ENCODE results near the gene SLC22A14.

SLC22A14 gene

GRCh38 chr3:38307599-38307998, 25.5 kb downstream of the SLC22A14 start:
- no peak for DNase-seq (ENCODE audit: low read depth, low spot score)
- TF ChIP-seq ZNF274 (IDR thresholded peaks at IDR 0.05; ENCODE audit: low read depth, low read length) (no peak), YY1 (IDR thresholded peaks at IDR 0.05; ENCODE audit: insufficient read depth, insufficient read length) (no peak), SUZ12 (IDR thresholded peaks at IDR 0.05; ENCODE audit: extremely low read depth, insufficient read depth, insufficient read length) (no peak)
- H3K9ac ChIP-seq (ENCODE audit: insufficient read length, low read depth) = no peak overlapping the region

GRCh38 chr3:38308456-38308855, 26.4 kb downstream of the SLC22A14 start:
- Histone ChIP-seq H3K27me3 (ENCODE audit: insufficient read depth, insufficient read length) (peaks cover 3% of the 10 kb centered on the region), H3K36me3 (ENCODE audit: insufficient read depth, insufficient read length, low read length) (no peaks in the 10 kb centered on the region), H3K4me3 (ENCODE audit: insufficient read length, low read depth) (no peak overlapping the region), H3K4me1 (ENCODE audit: insufficient read depth, insufficient read length) (no peaks in the 10 kb centered on the region), H3K9me3 (ENCODE audit: insufficient read depth, low read length) (no peaks in the 10 kb centered on the region), H3K9ac (ENCODE audit: insufficient read length, low read depth) (no peak overlapping the region)
- DNase-seq (ENCODE audit: low read depth, low spot score) = no peak
- no peak for TF ChIP-seq ZNF274 (IDR thresholded peaks at IDR 0.05; ENCODE audit: low read depth, low read length)
- TF ChIP-seq YY1 (IDR thresholded peaks at IDR 0.05; ENCODE audit: insufficient read depth, insufficient read length) = no peak
- TF ChIP-seq SUZ12 (IDR thresholded peaks at IDR 0.05; ENCODE audit: extremely low read depth, insufficient read depth, insufficient read length) = no peak

More at GRCh38 chr3:38307599-38307998, 25.5 kb downstream of the SLC22A14 start:
- H3K9me3 ChIP-seq (ENCODE audit: insufficient read depth, low read length) = no peaks in the 10 kb centered on the region
- H3K4me3 ChIP-seq (ENCODE audit: insufficient read length, low read depth) = no peak overlapping the region
- H3K36me3 ChIP-seq (ENCODE audit: insufficient read depth, insufficient read length, low read length) = no peaks in the 10 kb centered on the region
- H3K27me3 ChIP-seq (ENCODE audit: insufficient read depth, insufficient read length) = peaks cover 3% of the 10 kb centered on the region
- H3K4me1 ChIP-seq (ENCODE audit: insufficient read depth, insufficient read length) = no peaks in the 10 kb centered on the region

- DNase-seq (ENCODE audit: low read depth, low spot score) = no peak
These were observed 29.4 kb downstream of the SLC22A14 start for GRCh38 chr3:38311476-38311875.

GRCh38 chr3:38311941-38312340, 29.8 kb downstream of the SLC22A14 start:
- no peaks in the 10 kb centered on the region for H3K9me3 ChIP-seq (ENCODE audit: insufficient read depth, low read length)
- H3K27me3 ChIP-seq (ENCODE audit: insufficient read depth, insufficient read length) = peaks cover 3% of the 10 kb centered on the region
- TF ChIP-seq ZNF274 (IDR thresholded peaks at IDR 0.05; ENCODE audit: low read depth, low read length) (no peak), SUZ12 (IDR thresholded peaks at IDR 0.05; ENCODE audit: extremely low read depth, insufficient read depth, insufficient read length) (no peak), YY1 (IDR thresholded peaks at IDR 0.05; ENCODE audit: insufficient read depth, insufficient read length) (no peak)
- no peak for DNase-seq (ENCODE audit: low read depth, low spot score)
- no peaks in the 10 kb centered on the region for H3K36me3 ChIP-seq (ENCODE audit: insufficient read depth, insufficient read length, low read length)
- no peak overlapping the region for H3K4me3 ChIP-seq (ENCODE audit: insufficient read length, low read depth)
- no peak overlapping the region for H3K9ac ChIP-seq (ENCODE audit: insufficient read length, low read depth)
- H3K4me1 ChIP-seq (ENCODE audit: insufficient read depth, insufficient read length) = peaks cover 12% of the 10 kb centered on the region

More at GRCh38 chr3:38311476-38311875, 29.4 kb downstream of the SLC22A14 start:
- TF ChIP-seq SUZ12 (IDR thresholded peaks at IDR 0.05; ENCODE audit: extremely low read depth, insufficient read depth, insufficient read length) (no peak), YY1 (IDR thresholded peaks at IDR 0.05; ENCODE audit: insufficient read depth, insufficient read length) (no peak), ZNF274 (IDR thresholded peaks at IDR 0.05; ENCODE audit: low read depth, low read length) (no peak)
- H3K9ac ChIP-seq (ENCODE audit: insufficient read length, low read depth) = no peak overlapping the region
- H3K4me1 ChIP-seq (ENCODE audit: insufficient read depth, insufficient read length) = peaks cover 12% of the 10 kb centered on the region
- H3K4me3 ChIP-seq (ENCODE audit: insufficient read length, low read depth) = no peak overlapping the region
- peaks cover 3% of the 10 kb centered on the region for H3K27me3 ChIP-seq (ENCODE audit: insufficient read depth, insufficient read length)
- no peaks in the 10 kb centered on the region for H3K9me3 ChIP-seq (ENCODE audit: insufficient read depth, low read length)
- no peaks in the 10 kb centered on the region for H3K36me3 ChIP-seq (ENCODE audit: insufficient read depth, insufficient read length, low read length)

- H3K36me3 ChIP-seq (ENCODE audit: insufficient read depth, insufficient read length, low read length) = no peaks in the 10 kb centered on the region
- no peaks in the 10 kb centered on the region for H3K9me3 ChIP-seq (ENCODE audit: insufficient read depth, low read length)
- peaks cover 3% of the 10 kb centered on the region for H3K27me3 ChIP-seq (ENCODE audit: insufficient read depth, insufficient read length)
- DNase-seq (ENCODE audit: low read depth, low spot score) = no peak
- peaks cover 12% of the 10 kb centered on the region for H3K4me1 ChIP-seq (ENCODE audit: insufficient read depth, insufficient read length)
- no peak overlapping the region for H3K9ac ChIP-seq (ENCODE audit: insufficient read length, low read depth)
- no peak for TF ChIP-seq SUZ12 (IDR thresholded peaks at IDR 0.05; ENCODE audit: extremely low read depth, insufficient read depth, insufficient read length)
- TF ChIP-seq ZNF274 (IDR thresholded peaks at IDR 0.05; ENCODE audit: low read depth, low read length) = no peak
- no peak for TF ChIP-seq YY1 (IDR thresholded peaks at IDR 0.05; ENCODE audit: insufficient read depth, insufficient read length)
- no peak overlapping the region for H3K4me3 ChIP-seq (ENCODE audit: insufficient read length, low read depth)
These were observed 30.3 kb downstream of the SLC22A14 start for GRCh38 chr3:38312356-38312755.

- TF ChIP-seq YY1 (IDR thresholded peaks at IDR 0.05; ENCODE audit: insufficient read depth, insufficient read length) = no peak
- TF ChIP-seq SUZ12 (IDR thresholded peaks at IDR 0.05; ENCODE audit: extremely low read depth, insufficient read depth, insufficient read length) = no peak
- no peak for TF ChIP-seq ZNF274 (IDR thresholded peaks at IDR 0.05; ENCODE audit: low read depth, low read length)
- H3K4me3 ChIP-seq (ENCODE audit: insufficient read length, low read depth) = no peak overlapping the region
- H3K27me3 ChIP-seq (ENCODE audit: insufficient read depth, insufficient read length) = peaks cover 3% of the 10 kb centered on the region
- no peak for DNase-seq (ENCODE audit: low read depth, low spot score)
- no peak overlapping the region for H3K9ac ChIP-seq (ENCODE audit: insufficient read length, low read depth)
- H3K9me3 ChIP-seq (ENCODE audit: insufficient read depth, low read length) = no peaks in the 10 kb centered on the region
- no peaks in the 10 kb centered on the region for H3K36me3 ChIP-seq (ENCODE audit: insufficient read depth, insufficient read length, low read length)
- H3K4me1 ChIP-seq (ENCODE audit: insufficient read depth, insufficient read length) = peaks cover 12% of the 10 kb centered on the region
These were observed 31.2 kb downstream of the SLC22A14 start for GRCh38 chr3:38313263-38313662.

- no peak for DNase-seq (ENCODE audit: low read depth, low spot score)
- peaks cover 12% of the 10 kb centered on the region for H3K4me1 ChIP-seq (ENCODE audit: insufficient read depth, insufficient read length)
- H3K27me3 ChIP-seq (ENCODE audit: insufficient read depth, insufficient read length) = peaks cover 3% of the 10 kb centered on the region
- H3K36me3 ChIP-seq (ENCODE audit: insufficient read depth, insufficient read length, low read length) = no peaks in the 10 kb centered on the region
- no peaks in the 10 kb centered on the region for H3K9me3 ChIP-seq (ENCODE audit: insufficient read depth, low read length)
- no peak for TF ChIP-seq YY1 (IDR thresholded peaks at IDR 0.05; ENCODE audit: insufficient read depth, insufficient read length)
- no peak for TF ChIP-seq SUZ12 (IDR thresholded peaks at IDR 0.05; ENCODE audit: extremely low read depth, insufficient read depth, insufficient read length)
- no peak overlapping the region for H3K4me3 ChIP-seq (ENCODE audit: insufficient read length, low read depth)
- H3K9ac ChIP-seq (ENCODE audit: insufficient read length, low read depth) = no peak overlapping the region
These were observed 31.6 kb downstream of the SLC22A14 start for GRCh38 chr3:38313695-38314094.
